RKO (cell line): Measurements from ENCODE around the gene SMR3A.

Source experiments
- DNase-seq: peaks from one replicate; pipeline ENCODE4 v3.0.0-alpha.2; 2016; ENCODE audit warnings: low spot score

Gene SMR3A

GRCh38 chr4:70360460-70360859 is at the start of gene SMR3A:
Gene SMR3A (plus strand): TSS chr4:70360760. CDS start chr4:70362116, 1,356 bp downstream.
- DNase-seq: no peak

- no peak for DNase-seq
Measured at GRCh38 chr4:70313736-70314135, 46.8 kb upstream of the SMR3A start.

GRCh38 chr4:70315928-70316327 is 44.6 kb upstream of the SMR3A start:
- DNase-seq: no peak

- DNase-seq: no peak
Measured at GRCh38 chr4:70326052-70326451, 34.5 kb upstream of the SMR3A start.

GRCh38 chr4:70334681-70335080 is 25.9 kb upstream of the SMR3A start, which contains the start of gene CABS1:
Gene CABS1 (plus strand): TSS chr4:70334981. CDS start chr4:70335040, 59 bp downstream.
- no peak for DNase-seq

GRCh38 chr4:70336043-70336442 is 24.5 kb upstream of the SMR3A start:
- DNase-seq: no peak

- DNase-seq: no peak
Measured at GRCh38 chr4:70337886-70338420, 22.6 kb upstream of the SMR3A start.

GRCh38 chr4:70356185-70356584 is 4.4 kb upstream of the SMR3A start:
- DNase-seq: no peak

- DNase-seq: peak; percentile 8
Measured at GRCh38 chr4:70359115-70359661, 1.4 kb upstream of the SMR3A start.

- no peak for DNase-seq
Measured at GRCh38 chr4:70364002-70364401, 3.4 kb downstream of the SMR3A start.

- DNase-seq: no peak
Measured at GRCh38 chr4:70365479-70365878, 4.9 kb downstream of the SMR3A start.

- DNase-seq: no peak
Measured at GRCh38 chr4:70367813-70368212, 7.3 kb downstream of the SMR3A start.

- DNase-seq: no peak
Measured at GRCh38 chr4:70371987-70372386, 11.4 kb downstream of the SMR3A start.

GRCh38 chr4:70372760-70373159 is 12.2 kb downstream of the SMR3A start:
- no peak for DNase-seq

- DNase-seq: no peak
Measured at GRCh38 chr4:70380578-70380977, 20.0 kb downstream of the SMR3A start.

GRCh38 chr4:70382691-70383181 is 22.2 kb downstream of the SMR3A start, which contains the start of gene SMR3B:
Gene SMR3B (plus strand): TSS chr4:70383131. CDS start chr4:70384511, 1,380 bp downstream.
- no peak for DNase-seq

- DNase-seq: no peak
Measured at GRCh38 chr4:70392057-70392776, 31.7 kb downstream of the SMR3A start.

- no peak for DNase-seq
Measured at GRCh38 chr4:70397580-70397979, 37.0 kb downstream of the SMR3A start, which contains the start of gene OPRPN. Gene OPRPN (plus strand): TSS chr4:70397940. CDS start chr4:70399286, 1,346 bp downstream.

GRCh38 chr4:70399319-70399718 is 38.8 kb downstream of the SMR3A start:
- peak; percentile 40 for DNase-seq

GRCh38 chr4:70402762-70403161 is 42.2 kb downstream of the SMR3A start:
- no peak for DNase-seq

- no peak for DNase-seq
Measured at GRCh38 chr4:70405765-70406164, 45.2 kb downstream of the SMR3A start.
